GM18517 (cell line): ENCODE data around the gene CHCHD3.

Experiments used
- ATAC-seq: cut with Tn5 transposase; IDR thresholded peaks from one replicate; pipeline ENCODE4 v1.9.1; 2021; ENCODE audit warnings: mild to moderate bottlenecking, moderate library complexity; ENCODE audit not compliant: unreplicated experiment

CHCHD3 gene

GRCh38 chr7:133081599-133082389, at the start of gene CHCHD3:
CHCHD3 (minus strand) TSS chr7:133082090; CDS start chr7:133081937, 153 bp downstream.
- ATAC-seq: peak; percentile 99

GRCh38 chr7:133130166-133130565, 48.3 kb upstream of the CHCHD3 start:
- ATAC-seq: no peak

GRCh38 chr7:133126422-133126821, 44.5 kb upstream of the CHCHD3 start:
- no peak for ATAC-seq

- no peak for ATAC-seq
Observed at GRCh38 chr7:133124974-133125373, 43.1 kb upstream of the CHCHD3 start.

GRCh38 chr7:133121175-133121844, 39.4 kb upstream of the CHCHD3 start:
- ATAC-seq: no peak

GRCh38 chr7:133119067-133119466, 37.2 kb upstream of the CHCHD3 start:
- ATAC-seq: no peak

DNA sequence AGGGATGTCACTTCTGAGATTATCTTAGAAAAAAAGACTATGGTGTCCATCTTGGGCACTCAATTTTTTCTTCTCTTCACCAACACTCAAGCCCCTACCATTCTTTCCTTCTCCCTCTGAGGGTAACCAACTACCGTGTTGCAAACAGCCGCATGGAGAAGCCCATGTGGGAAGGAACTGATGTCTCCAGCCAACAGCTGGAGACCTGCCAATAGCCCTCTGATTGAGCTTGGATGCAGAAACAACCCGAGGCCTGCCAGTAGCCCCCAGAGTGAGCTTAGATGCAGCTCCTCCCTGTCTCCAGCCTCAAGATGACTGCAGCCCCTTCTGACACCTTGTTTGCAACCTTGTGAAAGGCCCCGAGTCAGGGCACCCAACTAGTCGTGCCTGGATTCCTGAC, 36.4 kb upstream of the CHCHD3 start:
- no peak for ATAC-seq

- no peak for ATAC-seq
Observed at GRCh38 chr7:133117452-133117851, 35.6 kb upstream of the CHCHD3 start.

GRCh38 chr7:133115596-133115995, 33.7 kb upstream of the CHCHD3 start:
- no peak for ATAC-seq

DNA sequence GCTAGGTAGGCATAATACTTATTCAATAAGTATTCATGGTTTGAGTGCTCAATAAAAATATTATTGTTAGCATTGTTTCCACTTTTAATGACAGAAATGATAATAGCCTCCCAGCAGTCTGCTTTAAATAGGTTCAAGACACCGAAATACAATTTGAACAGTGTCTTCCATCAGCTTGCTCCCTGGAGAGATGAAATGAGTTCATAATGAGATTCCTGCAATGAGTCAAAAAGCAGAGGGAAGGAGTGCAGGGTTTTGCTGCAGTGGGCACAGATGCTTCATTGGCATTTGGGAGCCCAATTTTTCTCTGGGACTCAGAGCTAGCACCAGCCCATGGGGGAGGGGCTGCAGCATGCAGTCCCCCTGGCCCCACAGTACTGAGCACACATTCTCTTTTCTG, 32.6 kb upstream of the CHCHD3 start:
- ATAC-seq: no peak

- no peak for ATAC-seq
Observed at GRCh38 chr7:133112976-133113375, 31.1 kb upstream of the CHCHD3 start.

GRCh38 chr7:133112335-133112734, 30.4 kb upstream of the CHCHD3 start:
- no peak for ATAC-seq

- no peak for ATAC-seq
Observed at GRCh38 chr7:133110312-133110711, 28.4 kb upstream of the CHCHD3 start.

GRCh38 chr7:133109816-133110215, 27.9 kb upstream of the CHCHD3 start:
- no peak for ATAC-seq

- no peak for ATAC-seq
Observed at GRCh38 chr7:133108023-133108422, 26.1 kb upstream of the CHCHD3 start.

- no peak for ATAC-seq
Observed at GRCh38 chr7:133102276-133103060, 20.6 kb upstream of the CHCHD3 start.

DNA sequence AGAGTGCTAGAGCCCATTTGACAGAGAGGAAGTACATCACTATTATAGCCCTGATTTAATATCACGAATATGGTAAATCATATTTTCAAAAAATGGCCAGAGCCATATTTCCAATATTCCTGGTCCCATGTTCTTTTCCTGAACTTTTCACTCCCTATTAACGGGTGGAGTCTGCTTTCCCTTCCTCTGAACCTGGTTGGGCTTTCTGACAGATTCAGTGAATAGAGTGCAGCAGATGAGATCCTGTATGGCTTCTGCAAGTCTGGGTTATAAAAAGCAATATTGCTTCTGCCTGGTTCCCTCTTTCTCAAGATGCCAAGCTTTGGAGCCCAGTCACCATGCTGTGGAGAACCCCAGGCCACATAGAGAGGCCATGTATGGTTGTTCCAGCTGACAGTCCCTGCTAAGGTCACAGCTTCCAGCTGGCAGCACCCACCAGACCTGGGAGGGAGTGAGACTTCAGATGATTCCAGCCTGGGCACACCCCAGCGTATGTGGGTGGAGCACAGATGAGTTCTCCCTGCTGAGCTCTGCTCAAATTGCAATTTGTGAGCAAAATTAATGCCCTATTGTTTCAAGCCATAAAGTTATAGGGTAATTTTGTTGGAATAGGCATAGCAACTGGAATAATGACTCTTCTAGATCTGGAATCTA, 17.9 kb upstream of the CHCHD3 start:
- ATAC-seq: no peak

DNA sequence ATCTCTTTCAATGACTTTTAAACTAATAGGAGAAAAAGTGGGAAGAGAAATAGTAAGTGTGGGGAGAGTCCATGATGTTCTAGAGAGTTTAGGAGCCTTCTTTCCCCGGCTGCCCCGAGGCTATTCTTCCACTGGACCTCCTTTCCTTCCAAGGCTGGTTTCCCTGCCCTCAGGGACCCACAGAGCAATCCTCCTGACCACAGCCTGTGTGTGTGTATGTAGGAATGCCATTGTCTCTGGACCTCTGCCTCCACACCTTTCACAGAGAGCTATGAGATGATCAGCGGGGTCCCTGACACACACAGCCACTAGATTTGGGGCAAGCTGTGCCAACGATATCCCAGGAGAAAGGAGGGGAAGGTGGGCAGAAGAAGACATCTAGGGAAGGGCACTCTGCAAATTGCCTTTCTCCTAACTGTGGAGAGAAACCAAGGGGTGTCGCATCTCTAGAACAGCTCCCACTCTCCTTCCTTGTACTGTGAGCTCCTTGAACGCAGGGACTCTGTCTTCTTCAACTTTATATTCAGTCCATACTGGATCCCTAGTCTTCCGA, 13.3 kb upstream of the CHCHD3 start:
- ATAC-seq: no peak

DNA sequence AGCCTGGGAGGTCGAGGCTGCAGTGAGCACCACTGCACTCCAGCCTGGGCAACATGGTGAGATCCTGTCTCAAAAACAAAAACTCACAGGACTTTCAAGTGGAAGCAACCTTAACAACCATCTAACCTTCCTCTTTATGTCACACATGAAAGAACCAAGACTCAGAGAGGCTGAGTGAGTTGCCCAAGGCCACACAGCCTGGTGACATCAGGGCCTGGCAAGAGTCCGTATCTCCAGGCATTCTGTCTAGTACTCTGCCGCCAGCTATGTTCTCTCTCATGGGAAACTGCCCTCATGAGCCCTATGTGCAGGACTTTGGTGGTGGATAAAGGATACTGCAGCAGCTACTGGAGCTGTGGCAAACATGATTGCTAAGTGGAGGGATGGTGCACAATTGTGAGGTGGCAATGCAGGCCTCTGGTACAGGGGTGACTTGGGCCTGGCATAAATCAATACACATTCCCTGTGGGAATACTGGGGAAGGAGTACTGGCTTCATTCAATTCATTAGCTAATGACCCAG, 10.1 kb upstream of the CHCHD3 start:
- no peak for ATAC-seq

DNA sequence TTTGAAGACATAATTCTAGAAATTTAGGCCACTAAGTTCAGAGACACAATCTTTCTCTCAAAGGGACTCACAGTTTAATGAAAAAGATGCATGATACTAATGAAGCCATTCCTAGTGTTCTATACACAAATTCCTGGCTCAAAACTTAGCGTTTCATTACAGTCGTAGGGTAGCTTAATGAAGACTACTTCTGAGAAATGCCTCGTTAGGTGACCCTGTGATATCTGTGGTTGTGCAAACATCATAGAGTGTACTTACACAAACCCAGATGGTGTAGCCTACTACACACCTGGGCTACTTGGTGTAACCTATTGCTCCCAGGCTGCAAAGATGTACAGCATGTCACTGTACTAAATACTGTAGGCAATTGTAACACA, 488 bp upstream of the CHCHD3 start:
- no peak for ATAC-seq
